HG03159 (cell line): ENCODE data around the gene FAM24B.

Experiments
- ATAC-seq: cut with Tn5 transposase; IDR thresholded peaks from one replicate; pipeline ENCODE4 v1.9.1; 2021; ENCODE audit warnings: mild to moderate bottlenecking, moderate library complexity; ENCODE audit not compliant: unreplicated experiment

The FAM24B gene

DNA sequence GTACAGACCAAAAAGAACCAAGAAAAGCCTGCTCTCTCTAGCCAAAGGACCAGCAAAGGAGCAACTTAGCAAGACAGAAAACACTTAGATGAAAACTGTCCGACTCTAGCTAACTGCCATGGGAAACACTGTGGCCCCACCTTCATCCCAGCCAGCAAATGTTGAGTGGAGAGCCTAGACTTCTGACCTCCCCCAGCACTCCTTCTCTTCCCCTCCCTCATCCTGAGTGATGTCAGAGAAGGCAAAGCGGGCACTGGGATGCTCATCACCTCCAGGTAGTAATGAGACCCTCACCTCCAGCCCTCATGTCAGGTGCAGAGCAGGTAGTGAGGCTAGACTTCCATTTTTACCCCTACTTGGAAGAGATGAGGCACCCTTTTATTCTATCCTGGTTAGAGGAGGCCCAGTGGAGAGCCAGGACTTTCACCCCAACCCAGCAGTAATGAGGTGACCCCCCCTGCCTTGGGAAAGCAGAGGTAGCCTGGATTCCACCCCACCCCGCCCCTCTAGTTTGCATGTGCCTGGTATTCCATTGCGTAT, 50.6 kb downstream of the FAM24B start:
- no peak for ATAC-seq

- no peak for ATAC-seq
Measured at GRCh38 chr10:122827302-122827701, 52.1 kb downstream of the FAM24B start.

- no peak for ATAC-seq
Measured at GRCh38 chr10:122822973-122823690, 56.2 kb downstream of the FAM24B start.

- no peak for ATAC-seq
Measured at GRCh38 chr10:122821808-122822207, 57.6 kb downstream of the FAM24B start.

DNA sequence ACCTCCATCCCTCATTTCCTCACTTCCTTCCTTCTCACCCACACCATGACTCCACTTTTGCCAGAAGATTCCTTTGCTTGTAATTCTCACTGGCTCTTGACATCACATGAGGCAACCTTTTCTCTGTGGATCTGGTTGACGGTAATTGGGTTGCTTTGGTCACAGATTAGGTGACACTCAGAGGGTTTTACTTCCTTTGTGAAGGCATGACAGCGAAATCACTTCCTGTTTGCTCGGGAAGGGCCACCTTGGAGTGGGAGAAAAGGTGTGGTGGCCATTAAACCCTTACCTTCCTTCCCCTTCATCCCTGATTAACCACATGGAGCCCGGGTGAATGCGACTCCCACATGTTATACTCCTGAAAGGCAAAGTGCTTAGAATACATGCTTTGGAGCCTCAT, 63.9 kb downstream of the FAM24B start:
- no peak for ATAC-seq

- ATAC-seq: no peak
Measured at GRCh38 chr10:122814493-122814892, 64.9 kb downstream of the FAM24B start.

DNA sequence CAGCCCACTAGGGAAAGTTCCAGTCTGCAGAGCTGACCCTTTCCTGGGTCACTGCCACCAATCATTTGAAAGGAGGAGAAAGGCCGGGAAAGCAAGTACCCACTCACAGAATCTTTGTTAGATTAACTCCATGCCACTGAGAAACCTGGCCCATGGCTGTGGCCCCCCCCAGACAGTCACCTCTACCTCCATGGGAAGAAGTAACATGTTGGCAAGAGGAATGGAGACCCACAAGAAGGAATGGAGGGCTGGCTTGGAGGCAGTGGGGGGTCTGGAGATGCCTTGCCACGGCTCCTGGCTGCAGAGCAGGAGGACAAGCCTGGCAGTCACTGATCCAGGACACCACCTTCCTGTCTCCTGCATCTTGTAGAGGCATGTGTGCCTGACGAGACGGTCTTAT, 66.6 kb downstream of the FAM24B start:
- no peak for ATAC-seq

DNA sequence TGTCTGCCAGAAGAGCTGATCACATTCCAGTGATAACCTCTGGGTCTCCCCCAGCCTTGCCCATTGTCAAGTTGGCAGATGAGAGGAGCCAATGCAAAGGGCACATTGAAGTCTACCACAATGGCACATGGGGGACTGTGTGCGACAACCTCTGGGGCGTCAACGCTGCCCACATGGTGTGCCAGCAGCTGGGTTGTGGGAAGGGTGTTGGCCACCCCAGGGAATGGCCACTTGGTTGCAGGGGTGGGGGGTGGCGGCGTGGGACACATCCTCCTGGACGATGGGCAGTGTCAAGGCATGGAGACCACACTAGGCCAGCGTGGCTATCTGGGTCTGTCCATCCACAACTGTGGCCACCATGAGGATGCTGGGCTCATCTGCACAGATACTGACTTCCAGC, 77.1 kb downstream of the FAM24B start:
- ATAC-seq: no peak
